Activated CD4-positive, alpha-beta T cell treated with anti-CD3 and anti-CD28 coated beads, Interleukin-2, Interleukin-4, amounts not matched to agents 100 ng/mL and 50 ng/mL, durations not matched to agents 16 hours and 8 hours (primary cell): Measurements from ENCODE around the gene LMAN2.
"Not testable (repeated sequence)": the region's sequence is repeated elsewhere in the genome, so short reads cannot be mapped to it uniquely, and the experiment has no call there.

Experiments used
- DNase-seq: peaks from one replicate; pipeline ENCODE4 v3.0.0-alpha.2; 2020; ENCODE audit warnings: low spot score

The LMAN2 gene

GRCh38 chr5:177364159-177364962, 12.9 kb upstream of the LMAN2 start:
- peak; percentile 82 for DNase-seq

GRCh38 chr5:177363565-177363964, 12.1 kb upstream of the LMAN2 start:
- no peak for DNase-seq

DNA sequence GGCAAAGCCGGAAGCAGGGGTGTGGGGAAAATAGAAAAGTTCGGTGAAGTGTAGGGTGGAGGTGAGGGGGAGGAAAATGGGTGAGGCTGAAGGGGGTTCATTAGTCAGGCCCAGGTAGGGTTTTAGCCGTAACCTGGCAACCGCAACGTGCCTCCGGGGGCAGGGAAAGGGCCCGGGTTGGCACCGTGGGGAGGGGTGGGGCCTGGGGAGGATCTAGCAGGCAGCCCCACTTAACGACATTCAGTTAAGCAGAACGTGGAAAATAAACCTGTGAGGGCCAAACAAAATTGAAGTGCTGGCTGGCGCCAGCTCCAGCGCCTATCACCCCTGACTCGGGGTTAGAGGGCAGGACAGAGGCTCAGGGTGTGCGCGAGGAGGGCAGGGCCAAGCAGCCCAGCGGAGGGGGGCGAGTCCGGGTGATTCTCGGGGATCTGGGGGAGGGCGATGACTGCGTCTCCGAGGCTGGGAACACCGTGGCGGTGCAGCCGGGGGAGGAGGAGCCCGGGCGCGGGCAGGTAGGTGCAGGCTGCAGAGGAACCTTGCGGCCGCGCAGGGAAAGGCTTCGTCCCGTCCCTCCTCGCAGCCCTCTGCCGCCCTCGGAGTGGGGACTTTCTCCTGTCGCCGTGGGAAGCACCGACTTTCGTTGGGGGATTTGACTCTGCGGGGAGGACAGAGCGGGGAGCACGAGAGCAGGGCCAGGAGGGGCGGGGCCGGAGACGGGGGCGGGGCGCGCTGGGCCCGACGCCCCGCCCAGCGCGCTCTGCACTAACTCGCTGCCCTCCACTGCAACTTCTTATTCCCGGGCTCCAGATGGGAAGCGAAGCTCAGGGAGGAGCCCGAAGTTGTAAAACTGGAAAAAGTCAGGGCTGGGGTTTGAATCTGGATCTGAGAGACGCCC, 11.4 kb upstream of the LMAN2 start:
- DNase-seq = peak; percentile 55

- DNase-seq = no peak
These were observed 10.8 kb upstream of the LMAN2 start for GRCh38 chr5:177362292-177362609.

DNA sequence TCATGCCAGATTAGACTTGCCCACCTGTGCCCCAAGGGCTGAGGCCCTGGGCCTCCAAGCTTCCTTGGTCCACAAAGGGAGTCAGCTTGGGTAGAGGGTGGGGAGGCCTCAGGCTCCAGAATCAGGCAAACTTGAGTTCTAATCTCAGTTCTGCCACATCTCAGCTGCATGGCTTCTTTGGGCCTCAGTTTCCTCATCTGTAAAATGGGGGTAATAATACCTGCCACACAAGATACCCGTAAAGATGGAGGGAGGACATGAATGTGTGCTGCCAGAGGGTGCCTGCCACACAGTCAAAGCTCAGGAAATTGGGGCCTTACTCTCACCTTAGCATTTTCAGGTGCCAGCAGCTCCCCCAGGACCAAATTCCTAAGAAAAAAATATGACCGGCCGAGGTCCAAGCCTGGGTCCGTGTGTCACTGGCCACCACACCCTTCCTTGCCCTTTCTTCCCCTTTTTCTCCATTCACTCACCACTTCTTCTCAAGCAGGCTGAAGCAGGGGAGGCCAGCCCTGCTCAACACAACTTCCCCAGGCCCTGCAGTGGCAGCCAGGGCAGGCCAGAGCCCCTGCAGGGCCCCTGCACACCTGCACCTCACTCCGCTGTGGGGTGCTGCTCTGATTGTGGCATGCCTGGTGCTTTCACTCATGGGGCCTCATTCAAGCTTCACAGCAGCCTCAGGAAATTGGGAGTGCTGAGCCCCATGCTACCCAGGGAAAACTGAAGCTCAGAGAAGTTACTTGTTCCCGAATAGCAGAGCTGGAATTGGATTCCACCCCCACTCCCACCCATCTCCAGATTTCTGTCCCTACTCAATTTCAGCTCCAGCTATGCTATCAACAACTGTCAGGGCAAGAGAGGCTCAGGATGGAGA, 10.2 kb upstream of the LMAN2 start:
- DNase-seq = no peak

DNA sequence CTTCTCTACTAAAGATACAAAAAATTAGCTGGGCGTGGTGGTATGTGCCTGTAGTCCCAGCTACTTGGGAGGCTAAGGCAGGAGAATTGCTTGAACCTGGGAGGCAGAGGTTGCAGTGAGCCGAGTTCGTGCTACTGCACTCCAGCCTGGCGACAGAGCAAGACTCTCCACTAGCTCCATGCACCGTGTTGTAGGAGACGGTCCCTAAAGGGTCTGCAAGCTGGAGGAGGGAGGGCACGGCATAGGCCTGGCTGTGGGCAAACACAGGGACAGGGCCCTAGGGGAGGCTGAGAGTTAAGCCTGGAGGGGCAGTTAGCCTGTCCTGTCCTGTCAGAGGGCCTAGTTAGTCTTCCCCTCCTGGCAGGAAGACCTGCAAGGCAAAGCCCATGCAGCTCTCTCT, 9.3 kb upstream of the LMAN2 start:
- not testable (repeated sequence) for DNase-seq

GRCh38 chr5:177359860-177360259, 8.4 kb upstream of the LMAN2 start:
- DNase-seq = no peak

- no peak for DNase-seq
These were observed 8.0 kb upstream of the LMAN2 start for GRCh38 chr5:177359451-177359851.

DNA sequence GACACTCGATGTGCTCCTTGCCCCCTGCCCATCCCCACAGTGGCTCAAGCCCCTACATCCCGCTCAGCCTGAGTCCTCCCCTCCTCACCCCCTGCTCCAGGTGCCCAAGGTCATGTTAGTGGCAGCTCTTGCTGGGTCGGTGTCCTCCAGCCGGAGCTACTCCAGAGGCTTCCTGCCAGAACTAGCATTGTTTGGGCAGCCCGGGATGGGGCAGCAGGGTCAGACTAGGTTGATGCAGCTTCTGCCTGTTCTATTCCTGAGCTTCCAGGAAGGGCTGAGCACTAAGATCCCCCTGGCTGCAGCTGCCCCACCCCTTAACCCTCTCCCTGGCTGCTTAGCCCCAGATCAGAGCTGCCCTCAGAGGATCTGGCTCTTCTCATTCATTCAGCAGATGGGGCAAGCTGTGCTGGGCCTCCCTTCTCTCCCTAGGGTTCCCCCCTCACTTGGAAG, 6.9 kb upstream of the LMAN2 start:
- no peak for DNase-seq

- peak; percentile 91 for DNase-seq
These were observed 6.2 kb upstream of the LMAN2 start, which contains the start of gene RGS14 for GRCh38 chr5:177357459-177358351. Gene RGS14 (plus strand): TSS chr5:177357924. CDS start chr5:177358025, 101 bp downstream.

DNA sequence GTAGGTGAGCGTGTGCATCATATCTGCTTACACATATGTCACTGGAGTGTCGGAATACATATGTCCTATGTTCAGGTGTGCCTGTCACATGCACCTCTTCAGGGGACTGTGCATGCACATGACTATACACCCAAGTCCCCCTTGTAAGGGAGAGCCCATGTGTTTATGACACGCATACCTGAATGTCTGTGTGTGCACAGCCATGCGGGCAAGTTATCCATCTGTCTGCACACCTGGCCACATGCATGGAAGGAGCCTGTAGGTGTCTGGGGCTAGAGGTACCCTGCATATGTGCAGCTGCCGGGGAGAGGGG, 5.6 kb upstream of the LMAN2 start:
- DNase-seq = no peak

DNA sequence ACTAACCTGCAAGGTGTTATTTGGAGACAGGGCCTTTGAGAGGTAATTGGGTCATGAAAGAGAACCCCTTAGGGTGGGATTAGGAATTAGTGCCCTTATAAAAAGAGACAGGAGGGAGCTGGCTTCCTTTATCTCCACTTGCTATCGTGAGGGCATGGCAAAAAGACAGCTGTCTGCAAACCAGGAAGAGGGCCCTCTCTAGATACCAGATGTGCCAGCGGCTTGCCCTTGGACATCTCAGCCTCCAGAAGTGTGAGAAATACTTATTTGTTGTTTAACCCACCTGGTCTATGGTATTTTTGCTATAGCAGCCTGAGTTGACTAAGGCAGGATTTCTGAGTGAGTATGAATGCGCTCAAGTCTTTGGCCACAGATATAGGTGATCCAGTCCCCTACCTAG, 5.3 kb upstream of the LMAN2 start:
- DNase-seq = no peak

- DNase-seq = no peak
These were observed 4.3 kb upstream of the LMAN2 start for GRCh38 chr5:177355868-177356168.

DNA sequence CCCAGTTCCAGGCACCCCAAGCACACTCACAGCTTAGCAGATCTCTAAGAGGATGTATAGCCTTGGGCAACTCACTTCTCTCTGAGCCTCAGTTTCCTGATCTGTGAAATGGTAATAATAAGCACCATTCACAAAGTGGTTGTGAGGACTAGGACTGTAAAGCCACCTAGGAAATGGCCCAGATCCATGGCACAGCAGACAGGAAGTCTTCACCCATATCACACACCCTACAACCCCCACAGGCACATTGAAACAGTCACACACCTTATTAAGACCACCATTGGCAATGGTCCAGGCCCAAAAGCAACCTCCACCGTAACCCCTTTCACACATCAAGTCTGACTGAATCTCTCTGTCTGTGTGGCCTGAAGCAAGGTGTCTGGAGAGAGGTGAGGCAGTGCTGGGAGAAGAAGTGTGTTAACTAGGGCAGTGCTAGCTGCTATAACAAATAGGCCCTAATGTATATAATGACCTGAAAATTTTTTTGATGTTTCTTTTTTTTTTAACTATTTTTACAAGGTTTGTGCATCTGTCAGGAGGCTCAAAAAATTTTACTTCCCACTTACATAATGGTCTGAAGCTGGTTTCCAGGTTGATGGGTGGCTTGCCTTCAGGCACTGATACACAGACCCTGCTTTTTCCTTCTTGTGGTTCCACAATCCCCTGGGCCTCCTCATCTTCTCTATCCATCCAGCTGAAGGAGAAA, 3.8 kb upstream of the LMAN2 start:
- no peak for DNase-seq

GRCh38 chr5:177354711-177355110, 3.2 kb upstream of the LMAN2 start:
- no peak for DNase-seq

DNA sequence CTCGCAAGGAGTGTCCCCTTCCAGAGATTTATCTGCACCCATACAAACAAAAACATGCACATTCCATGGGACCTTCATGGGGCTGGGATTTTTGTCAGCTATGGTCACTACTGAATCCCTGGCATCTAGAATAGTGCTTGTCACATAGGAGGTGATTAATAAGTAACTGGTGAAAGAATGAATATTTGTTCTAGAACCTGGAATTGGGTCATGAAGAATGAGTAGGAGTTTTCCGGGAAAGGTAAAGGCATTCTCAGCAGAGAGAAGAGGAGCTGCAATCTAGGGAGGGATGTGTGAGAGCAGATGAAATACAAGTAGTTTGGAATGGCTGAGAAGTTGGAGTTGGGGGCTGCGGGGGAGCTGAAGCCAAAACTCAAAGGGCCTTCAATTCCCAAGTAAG, 2.8 kb upstream of the LMAN2 start:
- DNase-seq = no peak

- no peak for DNase-seq
These were observed 1.6 kb upstream of the LMAN2 start for GRCh38 chr5:177353093-177353492.

- DNase-seq = no peak
These were observed 584 bp downstream of the LMAN2 start for GRCh38 chr5:177350776-177351391.

- no peak for DNase-seq
These were observed 1.7 kb downstream of the LMAN2 start for GRCh38 chr5:177349762-177350161.

DNA sequence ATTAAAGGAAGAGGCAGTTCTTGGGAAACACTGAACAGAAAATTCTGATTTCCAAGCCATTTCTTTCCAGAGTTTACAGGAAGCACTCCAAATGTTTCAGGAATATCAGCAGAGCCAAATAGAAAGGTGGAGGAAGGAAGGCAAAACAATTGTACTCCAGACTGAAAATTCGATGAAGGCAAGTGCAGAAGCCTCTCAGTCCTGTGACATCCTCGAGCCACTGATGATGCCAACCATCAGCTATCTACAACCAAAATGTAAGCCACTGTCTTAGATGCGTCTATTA, 2.2 kb downstream of the LMAN2 start:
- DNase-seq = no peak

DNA sequence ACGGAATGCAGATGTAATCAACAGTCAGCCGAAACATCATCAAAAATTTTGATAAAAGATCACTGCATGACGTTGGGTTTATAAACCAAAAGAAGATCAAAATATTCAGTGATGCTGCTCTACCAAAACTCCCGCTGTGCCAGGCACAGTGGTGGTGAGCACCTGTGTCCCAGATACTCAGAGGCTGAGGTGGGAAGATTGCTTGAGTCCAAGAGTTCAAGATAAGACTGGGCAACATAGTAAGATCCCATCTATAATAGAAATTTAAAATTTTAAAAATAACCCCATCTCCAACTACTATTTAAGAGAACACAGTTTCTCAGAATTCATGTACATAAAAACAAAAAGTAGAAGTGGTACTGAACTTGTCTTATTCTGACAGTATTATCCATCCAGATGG, 3.8 kb downstream of the LMAN2 start:
- no peak for DNase-seq
